GM23338 (cell line): ENCODE measurements around the gene ITGAV. TPM values are rescaled to one million over a fixed set of nuclear protein-coding genes. Genes with fewer than 3 reads are reported as not detected.

Source experiments
- ATAC-seq: fragments of 200-7000 bp; cut with Tn5 transposase; 3 replicates; pipeline ENCODE4 v1.9.1; 2020
- DNase-seq: peaks from one replicate; pipeline ENCODE4 v3.0.0-alpha.2; 2015; ENCODE audit warnings: low spot score
- H2AFZ ChIP-seq: fragments of 200-600 bp; sonication (generic); 2 replicates; pipeline ENCODE4 v1.8.0; 2016; ENCODE audit warnings: antibody characterized with exemption, mild to moderate bottlenecking, moderate library complexity
- H3F3A ChIP-seq: fragments of 200-600 bp; sonication (generic); replicated peaks from 2 replicates; pipeline ENCODE4 v1.8.0; 2017; ENCODE audit warnings: antibody characterized with exemption, mixed run types, low read depth
- H3K27ac ChIP-seq: fragments of 200-600 bp; sonication (generic); 2 replicates; pipeline ENCODE4 v1.6.1; 2016; ENCODE audit warnings: low read depth
- H3K27me3 ChIP-seq: fragments of 200-600 bp; sonication (generic); 2 replicates; pipeline ENCODE4 v1.8.0; 2016; ENCODE audit warnings: mild to moderate bottlenecking, mixed run types, moderate library complexity; ENCODE audit not compliant: insufficient read depth
- H3K36me3 ChIP-seq: fragments of 200-600 bp; sonication (generic); 2 replicates; pipeline ENCODE4 v1.8.0; 2016; ENCODE audit warnings: mild to moderate bottlenecking; ENCODE audit not compliant: insufficient read depth
- H3K4me1 ChIP-seq: fragments of 200-600 bp; sonication (generic); 2 replicates; pipeline ENCODE4 v1.8.0; 2016; ENCODE audit warnings: mild to moderate bottlenecking, moderate library complexity; ENCODE audit not compliant: insufficient read depth
- H3K4me2 ChIP-seq: fragments of 200-600 bp; sonication (generic); 2 replicates; pipeline ENCODE4 v1.7.1; 2017; ENCODE audit warnings: mixed run types
- H3K4me3 ChIP-seq: fragments of 200-600 bp; sonication (generic); 2 replicates; pipeline ENCODE4 v1.6.1; 2016; ENCODE audit warnings: mixed run types
- H3K79me2 ChIP-seq: fragments of 200-600 bp; sonication (generic); replicated peaks from 2 replicates; pipeline ENCODE4 v1.8.0; 2017; ENCODE audit warnings: mild to moderate bottlenecking; ENCODE audit not compliant: insufficient read depth
- H3K9me2 ChIP-seq: fragments of 200-600 bp; sonication (generic); 2 replicates; pipeline ENCODE4 v1.8.0; 2017; ENCODE audit not compliant: insufficient read depth
- H4K20me1 ChIP-seq: fragments of 200-600 bp; sonication (generic); replicated peaks from 2 replicates; pipeline ENCODE4 v1.8.0; 2017; ENCODE audit warnings: mild to moderate bottlenecking; ENCODE audit not compliant: insufficient read depth
- H3K27ac Mint-ChIP-seq: 2 replicates; pipeline ENCODE4 v1.8.0; 2020; ENCODE audit warnings: inconsistent platforms, mild to moderate bottlenecking, moderate library complexity, mixed read lengths
- H3K27me3 Mint-ChIP-seq: 3 replicates; pipeline ENCODE4 v1.8.0; 2022; ENCODE audit warnings: low read depth, mild to moderate bottlenecking, moderate library complexity, mixed read lengths, inconsistent platforms; ENCODE audit not compliant: insufficient read depth, poor library complexity
- H3K36me3 Mint-ChIP-seq: 3 replicates; pipeline ENCODE4 v1.8.0; 2021; ENCODE audit warnings: low read depth, mild to moderate bottlenecking, inconsistent platforms, moderate library complexity, mixed read lengths
- H3K4me1 Mint-ChIP-seq: 3 replicates; pipeline ENCODE4 v1.8.0; 2020; ENCODE audit warnings: mild to moderate bottlenecking, inconsistent platforms, mixed read lengths
- H3K4me3 Mint-ChIP-seq: 3 replicates; pipeline ENCODE4 v1.8.0; 2021; ENCODE audit warnings: moderate library complexity, mild to moderate bottlenecking, inconsistent platforms, mixed read lengths
- H3K9me3 Mint-ChIP-seq: 3 replicates; pipeline ENCODE4 v1.8.0; 2020; ENCODE audit warnings: moderate library complexity, mild to moderate bottlenecking, inconsistent platforms, mixed read lengths
- CREB1 ChIP-seq: fragments of 250-450 bp; sonication (Bioruptor Pico); IDR thresholded peaks from 2 replicates; pipeline ENCODE4 v1.5.0; 2020; ENCODE audit warnings: low read depth, mild to moderate bottlenecking, moderate library complexity
- EZH2 ChIP-seq: fragments of 200-600 bp; sonication (generic); IDR thresholded peaks from one replicate; pipeline ENCODE4 v1.8.0; 2017; ENCODE audit warnings: antibody characterized with exemption, mild to moderate bottlenecking, low read depth; ENCODE audit not compliant: unreplicated experiment
- EZH2phosphoT487 ChIP-seq: fragments of 200-600 bp; sonication (generic); IDR thresholded peaks from one replicate; pipeline ENCODE4 v1.8.1; 2018; ENCODE audit warnings: antibody characterized with exemption; ENCODE audit not compliant: unreplicated experiment
- POLR2AphosphoS5 ChIP-seq: IDR thresholded peaks from 2 replicates; pipeline ENCODE4 v1.6.1; 2016; ENCODE audit warnings: antibody characterized with exemption, low read depth
- STAT1 ChIP-seq: IDR thresholded peaks from one replicate; pipeline ENCODE4 v1.6.1; 2016; ENCODE audit warnings: antibody characterized with exemption; ENCODE audit not compliant: unreplicated experiment
- ZNF114 ChIP-seq: fragments of 250-450 bp; sonication (Bioruptor Pico); IDR thresholded peaks from 2 replicates; pipeline ENCODE4 v1.5.0; 2020; ENCODE audit warnings: mild to moderate bottlenecking, moderate library complexity
- polyA plus RNA-seq: library from polyadenylated mRNA; unstranded; fragments of >200 nt; fragmentation: Nextera tagmentation; extraction: Ambion mirVana; gene quantifications from 2 replicates; pipeline ENCODE4 v1.2.1, GENCODE V29; 2016
- total RNA-seq: library from RNA; depleted of rRNA; stranded (reverse); fragments of >200 nt; shearing (Covaris generic); gene quantifications from 2 replicates; pipeline ENCODE4 v1.2.3, GENCODE V29; 2014
- TF ChIP-seq, protein P1 (sequence below): IDR thresholded peaks from one replicate; pipeline ENCODE4 v1.6.1; 2018; ENCODE audit warnings: antibody characterized with exemption; ENCODE audit not compliant: unreplicated experiment
- TF ChIP-seq, protein P2 (sequence below): IDR thresholded peaks from 2 replicates; pipeline ENCODE4 v1.6.1; 2016; ENCODE audit warnings: antibody characterized with exemption
- TF ChIP-seq, protein P3 (sequence below): fragments of 250-450 bp; sonication (Bioruptor Pico); IDR thresholded peaks from 2 replicates; pipeline ENCODE4 v1.5.0; 2020; ENCODE audit warnings: mild to moderate bottlenecking, moderate library complexity

The ITGAV gene
- total and polyA plus RNA-seq, 2 experiments from 2014 or later, result 9.1 to 56.5 TPM

DNA sequence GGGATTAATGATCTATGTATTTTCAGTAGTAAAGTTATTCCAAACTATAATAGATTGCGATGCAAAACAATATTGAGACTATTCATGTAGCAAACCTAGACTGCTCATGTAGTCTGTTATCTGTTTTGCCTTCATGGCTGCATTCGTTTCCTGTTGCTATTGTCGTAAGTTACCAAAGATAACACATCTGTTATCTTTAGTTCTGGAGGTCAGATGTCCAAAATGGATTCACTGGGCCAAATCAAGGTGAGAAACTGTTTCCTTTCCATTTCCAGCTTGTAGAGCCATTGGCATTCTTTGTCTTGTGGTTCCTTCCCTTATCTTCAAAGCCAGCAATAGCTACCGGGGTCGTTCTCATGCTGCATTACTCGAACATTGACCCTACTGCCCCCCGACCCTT lies 20.9 kb downstream of the ITGAV start:
- no peaks in the 10 kb centered on the region for H3K4me1 ChIP-seq
- Mint-ChIP-seq H3K36me3 (no peaks in the 10 kb centered on the region), H3K9me3 (no peaks in the 10 kb centered on the region), H3K4me3 (no peak overlapping the region), H3K27ac (no peak overlapping the region), H3K27me3 (peaks cover 2% of the 10 kb centered on the region), H3K4me1 (peaks cover 6% of the 10 kb centered on the region; the same call in 1 of the 3 replicates)
- H4K20me1 ChIP-seq, result peaks cover 4% of the 10 kb centered on the region; the same call in 1 of the 2 replicates
- DNase-seq, result no peak
- H3K4me2 ChIP-seq, result no peak overlapping the region
- no peaks in the 10 kb centered on the region for H3F3A ChIP-seq
- H3K4me3 ChIP-seq, result no peak overlapping the region
- ATAC-seq, result no peak
- TF ChIP-seq, protein P1, sequence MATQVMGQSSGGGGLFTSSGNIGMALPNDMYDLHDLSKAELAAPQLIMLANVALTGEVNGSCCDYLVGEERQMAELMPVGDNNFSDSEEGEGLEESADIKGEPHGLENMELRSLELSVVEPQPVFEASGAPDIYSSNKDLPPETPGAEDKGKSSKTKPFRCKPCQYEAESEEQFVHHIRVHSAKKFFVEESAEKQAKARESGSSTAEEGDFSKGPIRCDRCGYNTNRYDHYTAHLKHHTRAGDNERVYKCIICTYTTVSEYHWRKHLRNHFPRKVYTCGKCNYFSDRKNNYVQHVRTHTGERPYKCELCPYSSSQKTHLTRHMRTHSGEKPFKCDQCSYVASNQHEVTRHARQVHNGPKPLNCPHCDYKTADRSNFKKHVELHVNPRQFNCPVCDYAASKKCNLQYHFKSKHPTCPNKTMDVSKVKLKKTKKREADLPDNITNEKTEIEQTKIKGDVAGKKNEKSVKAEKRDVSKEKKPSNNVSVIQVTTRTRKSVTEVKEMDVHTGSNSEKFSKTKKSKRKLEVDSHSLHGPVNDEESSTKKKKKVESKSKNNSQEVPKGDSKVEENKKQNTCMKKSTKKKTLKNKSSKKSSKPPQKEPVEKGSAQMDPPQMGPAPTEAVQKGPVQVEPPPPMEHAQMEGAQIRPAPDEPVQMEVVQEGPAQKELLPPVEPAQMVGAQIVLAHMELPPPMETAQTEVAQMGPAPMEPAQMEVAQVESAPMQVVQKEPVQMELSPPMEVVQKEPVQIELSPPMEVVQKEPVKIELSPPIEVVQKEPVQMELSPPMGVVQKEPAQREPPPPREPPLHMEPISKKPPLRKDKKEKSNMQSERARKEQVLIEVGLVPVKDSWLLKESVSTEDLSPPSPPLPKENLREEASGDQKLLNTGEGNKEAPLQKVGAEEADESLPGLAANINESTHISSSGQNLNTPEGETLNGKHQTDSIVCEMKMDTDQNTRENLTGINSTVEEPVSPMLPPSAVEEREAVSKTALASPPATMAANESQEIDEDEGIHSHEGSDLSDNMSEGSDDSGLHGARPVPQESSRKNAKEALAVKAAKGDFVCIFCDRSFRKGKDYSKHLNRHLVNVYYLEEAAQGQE, result no peak
- TF ChIP-seq EZH2 (no peak), EZH2phosphoT487 (no peak), ZNF114 (no peak), POLR2AphosphoS5 (no peak), CREB1 (CRISPR knock-in tag) (no peak), STAT1 (no peak)
- TF ChIP-seq, protein P2, sequence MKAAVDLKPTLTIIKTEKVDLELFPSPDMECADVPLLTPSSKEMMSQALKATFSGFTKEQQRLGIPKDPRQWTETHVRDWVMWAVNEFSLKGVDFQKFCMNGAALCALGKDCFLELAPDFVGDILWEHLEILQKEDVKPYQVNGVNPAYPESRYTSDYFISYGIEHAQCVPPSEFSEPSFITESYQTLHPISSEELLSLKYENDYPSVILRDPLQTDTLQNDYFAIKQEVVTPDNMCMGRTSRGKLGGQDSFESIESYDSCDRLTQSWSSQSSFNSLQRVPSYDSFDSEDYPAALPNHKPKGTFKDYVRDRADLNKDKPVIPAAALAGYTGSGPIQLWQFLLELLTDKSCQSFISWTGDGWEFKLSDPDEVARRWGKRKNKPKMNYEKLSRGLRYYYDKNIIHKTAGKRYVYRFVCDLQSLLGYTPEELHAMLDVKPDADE, result no peak
- TF ChIP-seq, protein P3, sequence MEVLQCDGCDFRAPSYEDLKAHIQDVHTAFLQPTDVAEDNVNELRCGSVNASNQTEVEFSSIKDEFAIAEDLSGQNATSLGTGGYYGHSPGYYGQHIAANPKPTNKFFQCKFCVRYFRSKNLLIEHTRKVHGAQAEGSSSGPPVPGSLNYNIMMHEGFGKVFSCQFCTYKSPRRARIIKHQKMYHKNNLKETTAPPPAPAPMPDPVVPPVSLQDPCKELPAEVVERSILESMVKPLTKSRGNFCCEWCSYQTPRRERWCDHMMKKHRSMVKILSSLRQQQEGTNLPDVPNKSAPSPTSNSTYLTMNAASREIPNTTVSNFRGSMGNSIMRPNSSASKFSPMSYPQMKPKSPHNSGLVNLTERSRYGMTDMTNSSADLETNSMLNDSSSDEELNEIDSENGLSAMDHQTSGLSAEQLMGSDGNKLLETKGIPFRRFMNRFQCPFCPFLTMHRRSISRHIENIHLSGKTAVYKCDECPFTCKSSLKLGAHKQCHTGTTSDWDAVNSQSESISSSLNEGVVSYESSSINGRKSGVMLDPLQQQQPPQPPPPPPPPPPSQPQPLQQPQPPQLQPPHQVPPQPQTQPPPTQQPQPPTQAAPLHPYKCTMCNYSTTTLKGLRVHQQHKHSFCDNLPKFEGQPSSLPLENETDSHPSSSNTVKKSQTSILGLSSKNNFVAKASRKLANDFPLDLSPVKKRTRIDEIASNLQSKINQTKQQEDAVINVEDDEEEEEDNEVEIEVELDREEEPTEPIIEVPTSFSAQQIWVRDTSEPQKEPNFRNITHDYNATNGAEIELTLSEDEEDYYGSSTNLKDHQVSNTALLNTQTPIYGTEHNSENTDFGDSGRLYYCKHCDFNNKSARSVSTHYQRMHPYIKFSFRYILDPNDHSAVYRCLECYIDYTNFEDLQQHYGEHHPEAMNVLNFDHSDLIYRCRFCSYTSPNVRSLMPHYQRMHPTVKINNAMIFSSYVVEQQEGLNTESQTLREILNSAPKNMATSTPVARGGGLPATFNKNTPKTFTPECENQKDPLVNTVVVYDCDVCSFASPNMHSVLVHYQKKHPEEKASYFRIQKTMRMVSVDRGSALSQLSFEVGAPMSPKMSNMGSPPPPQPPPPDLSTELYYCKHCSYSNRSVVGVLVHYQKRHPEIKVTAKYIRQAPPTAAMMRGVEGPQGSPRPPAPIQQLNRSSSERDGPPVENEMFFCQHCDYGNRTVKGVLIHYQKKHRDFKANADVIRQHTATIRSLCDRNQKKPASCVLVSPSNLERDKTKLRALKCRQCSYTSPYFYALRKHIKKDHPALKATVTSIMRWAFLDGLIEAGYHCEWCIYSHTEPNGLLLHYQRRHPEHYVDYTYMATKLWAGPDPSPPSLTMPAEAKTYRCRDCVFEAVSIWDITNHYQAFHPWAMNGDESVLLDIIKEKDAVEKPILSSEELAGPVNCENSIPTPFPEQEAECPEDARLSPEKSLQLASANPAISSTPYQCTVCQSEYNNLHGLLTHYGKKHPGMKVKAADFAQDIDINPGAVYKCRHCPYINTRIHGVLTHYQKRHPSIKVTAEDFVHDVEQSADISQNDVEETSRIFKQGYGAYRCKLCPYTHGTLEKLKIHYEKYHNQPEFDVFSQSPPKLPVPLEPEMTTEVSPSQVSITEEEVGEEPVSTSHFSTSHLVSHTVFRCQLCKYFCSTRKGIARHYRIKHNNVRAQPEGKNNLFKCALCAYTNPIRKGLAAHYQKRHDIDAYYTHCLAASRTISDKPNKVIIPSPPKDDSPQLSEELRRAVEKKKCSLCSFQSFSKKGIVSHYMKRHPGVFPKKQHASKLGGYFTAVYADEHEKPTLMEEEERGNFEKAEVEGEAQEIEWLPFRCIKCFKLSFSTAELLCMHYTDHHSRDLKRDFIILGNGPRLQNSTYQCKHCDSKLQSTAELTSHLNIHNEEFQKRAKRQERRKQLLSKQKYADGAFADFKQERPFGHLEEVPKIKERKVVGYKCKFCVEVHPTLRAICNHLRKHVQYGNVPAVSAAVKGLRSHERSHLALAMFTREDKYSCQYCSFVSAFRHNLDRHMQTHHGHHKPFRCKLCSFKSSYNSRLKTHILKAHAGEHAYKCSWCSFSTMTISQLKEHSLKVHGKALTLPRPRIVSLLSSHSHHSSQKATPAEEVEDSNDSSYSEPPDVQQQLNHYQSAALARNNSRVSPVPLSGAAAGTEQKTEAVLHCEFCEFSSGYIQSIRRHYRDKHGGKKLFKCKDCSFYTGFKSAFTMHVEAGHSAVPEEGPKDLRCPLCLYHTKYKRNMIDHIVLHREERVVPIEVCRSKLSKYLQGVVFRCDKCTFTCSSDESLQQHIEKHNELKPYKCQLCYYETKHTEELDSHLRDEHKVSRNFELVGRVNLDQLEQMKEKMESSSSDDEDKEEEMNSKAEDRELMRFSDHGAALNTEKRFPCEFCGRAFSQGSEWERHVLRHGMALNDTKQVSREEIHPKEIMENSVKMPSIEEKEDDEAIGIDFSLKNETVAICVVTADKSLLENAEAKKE (CRISPR knock-in tag), result no peak
- H3K36me3 ChIP-seq, result no peaks in the 10 kb centered on the region
- H3K79me2 ChIP-seq, result peaks cover 8% of the 10 kb centered on the region
- no peaks in the 10 kb centered on the region for H3K9me2 ChIP-seq
- H3K27ac ChIP-seq, result no peak overlapping the region
- no peaks in the 10 kb centered on the region for H3K27me3 ChIP-seq
- H2AFZ ChIP-seq, result no peak overlapping the region
